Measurements from ENCODE around the gene CUX1. TPM values are rescaled to one million over a fixed set of nuclear protein-coding genes. Genes with fewer than 3 reads are reported as not detected.

The CUX1 gene
- total RNA-seq, 4 donors from 2014 or later: 58.2 to 295 (median 76.9) TPM

GRCh38 chr7:102195361-102195760 is 377.9 kb downstream of the CUX1 start:
- TF ChIP-seq CTCF (IDR thresholded peaks at IDR 0.05): no peak
- TF ChIP-seq POLR2A (IDR thresholded peaks at IDR 0.05): no peak
- intact Hi-C loops (cut with DNase I; ENCODE audit: low total_unique reads): no loop called here
- Histone ChIP-seq H3K27ac (no peak overlapping the region), H3K4me1 (no peaks in the 10 kb centered on the region), H3K4me3 (no peak overlapping the region), H3K27me3 (no peaks in the 10 kb centered on the region), H3K9me3 (no peaks in the 10 kb centered on the region), H3K36me3 (no peaks in the 10 kb centered on the region)
- DNase-seq: no peak

GRCh38 chr7:102196028-102196427 is 378.6 kb downstream of the CUX1 start:
- Histone ChIP-seq H3K9me3 (no peaks in the 10 kb centered on the region), H3K27me3 (no peaks in the 10 kb centered on the region), H3K4me3 (no peak overlapping the region), H3K36me3 (no peaks in the 10 kb centered on the region), H3K4me1 (no peaks in the 10 kb centered on the region), H3K27ac (no peak overlapping the region)
- TF ChIP-seq POLR2A (IDR thresholded peaks at IDR 0.05) (no peak), CTCF (IDR thresholded peaks at IDR 0.05) (no peak)
- intact Hi-C loops (cut with DNase I; ENCODE audit: low total_unique reads): no loop called here
- no peak for DNase-seq

- DNase-seq: no peak
- intact Hi-C loops (cut with DNase I; ENCODE audit: low total_unique reads): no loop called here
- no peak overlapping the region for H3K4me3 ChIP-seq
- no peaks in the 10 kb centered on the region for H3K4me1 ChIP-seq
- no peaks in the 10 kb centered on the region for H3K9me3 ChIP-seq
- H3K36me3 ChIP-seq: no peaks in the 10 kb centered on the region
- H3K27me3 ChIP-seq: no peaks in the 10 kb centered on the region
- H3K27ac ChIP-seq: no peak overlapping the region
- TF ChIP-seq CTCF (IDR thresholded peaks at IDR 0.05): no peak
Measured at GRCh38 chr7:102197161-102197560, 379.7 kb downstream of the CUX1 start.

- no peak overlapping the region for H3K4me3 ChIP-seq
- TF ChIP-seq POLR2A (IDR thresholded peaks at IDR 0.05) (no peak), CTCF (IDR thresholded peaks at IDR 0.05) (no peak)
- intact Hi-C loops (cut with DNase I; ENCODE audit: low total_unique reads): no loop called here
- no peak for DNase-seq
- no peaks in the 10 kb centered on the region for H3K4me1 ChIP-seq
- H3K36me3 ChIP-seq: no peaks in the 10 kb centered on the region
- no peaks in the 10 kb centered on the region for H3K27me3 ChIP-seq
- H3K27ac ChIP-seq: no peak overlapping the region
- no peaks in the 10 kb centered on the region for H3K9me3 ChIP-seq
Measured at GRCh38 chr7:102197599-102197998, 380.2 kb downstream of the CUX1 start.

- Histone ChIP-seq H3K36me3 (no peaks in the 10 kb centered on the region), H3K27ac (no peak overlapping the region), H3K27me3 (no peaks in the 10 kb centered on the region), H3K4me1 (no peaks in the 10 kb centered on the region), H3K4me3 (no peak overlapping the region), H3K9me3 (no peaks in the 10 kb centered on the region)
- DNase-seq: no peak
- intact Hi-C loops (cut with DNase I; ENCODE audit: low total_unique reads): no loop called here
- TF ChIP-seq POLR2A (IDR thresholded peaks at IDR 0.05) (no peak), CTCF (IDR thresholded peaks at IDR 0.05) (no peak)
Measured at GRCh38 chr7:102198417-102198956, 381.1 kb downstream of the CUX1 start.

Data from uterus (tissue), 4 donors.